Gastroesophageal sphincter (tissue), 3 donors: ENCODE results near the gene OXCT2.
"Not testable (repeated sequence)": the region's sequence is repeated elsewhere in the genome, so short reads cannot be mapped to it uniquely, and the experiment has no call there.

Experiments used
- CTCF ChIP-seq, 4 experiments: fragments of 200-600 bp in 2 of 4; fragments of 450-650 bp in 2 of 4; sonication (generic) in 1 of 4; IDR thresholded peaks; one replicate each; pipeline ENCODE4 v1.5.1; 2017 to 2019; ENCODE audit warnings: antibody characterized with exemption in 4 of 4, mild to moderate bottlenecking in 2 of 4, moderate library complexity in 2 of 4
- EP300 ChIP-seq: sonication (generic); formaldehyde crosslinking; IDR thresholded peaks from one replicate; pipeline ENCODE4 v1.6.1; 2017; ENCODE audit warnings: antibody characterized with exemption, mild to moderate bottlenecking
- POLR2A ChIP-seq, 2 donors: fragments of 450-650 bp; IDR thresholded peaks; one replicate each; pipeline ENCODE4 v1.6.1; 2017; ENCODE audit warnings: antibody characterized with exemption in 2 of 2, mild to moderate bottlenecking in 2 of 2, moderate library complexity in 1 of 2
- POLR2AphosphoS5 ChIP-seq: sonication (generic); formaldehyde crosslinking; IDR thresholded peaks from one replicate; pipeline ENCODE4 v1.6.1; 2017; ENCODE audit warnings: antibody characterized with exemption

GRCh38 chr1:39786303-39787107 is 15.4 kb upstream of the OXCT2 start:
- not testable (repeated sequence) for TF ChIP-seq EP300; CTCF (IDR thresholded peaks at IDR 0.05); POLR2A (IDR thresholded peaks at IDR 0.05); POLR2AphosphoS5
